Measurements from ENCODE around the gene TSC1. TPM values are rescaled to one million over a fixed set of nuclear protein-coding genes. Genes with fewer than 3 reads are reported as not detected.

TSC1 gene
- total and polyA plus RNA-seq, 8 donors: 44.4 to 60.3 (median 49.3) TPM

- H3K36me3 ChIP-seq: no peaks in the 10 kb centered on the region
- H3K4me1 ChIP-seq: no peaks in the 10 kb centered on the region
- no peak overlapping the region for H3K4me3 ChIP-seq
- H3K27ac ChIP-seq: no peak overlapping the region
- ATAC-seq (no peak), DNase-seq (peak in 1 of 4 donors; percentile 44)
- H3K27me3 ChIP-seq: peaks cover 0 to 6% of the 10 kb centered on the region in 2 donors
- TF ChIP-seq CTCF (IDR thresholded peaks at IDR 0.05): no peak
- intact Hi-C loops (cut with DNase I): no loop called here
- H3K9me3 ChIP-seq: no peaks in the 10 kb centered on the region
Measured at GRCh38 chr9:132863096-132863495, 81.3 kb downstream of the TSC1 start.

- intact Hi-C loops (cut with DNase I): no loop called here
- no peak overlapping the region for H3K27ac ChIP-seq
- no peaks in the 10 kb centered on the region for H3K4me1 ChIP-seq
- DNase-seq (peak in 1 of 4 donors; percentile 12), ATAC-seq (no peak)
- peaks cover 0 to 11% of the 10 kb centered on the region in 2 donors for H3K27me3 ChIP-seq
- no peak for TF ChIP-seq CTCF (IDR thresholded peaks at IDR 0.05)
- H3K4me3 ChIP-seq: no peak overlapping the region
- H3K36me3 ChIP-seq: no peaks in the 10 kb centered on the region
- no peaks in the 10 kb centered on the region for H3K9me3 ChIP-seq
Measured at GRCh38 chr9:132862533-132862932, 81.9 kb downstream of the TSC1 start.

GRCh38 chr9:132861666-132862065, 82.8 kb downstream of the TSC1 start:
- H3K27me3 ChIP-seq: peaks cover 0 to 11% of the 10 kb centered on the region in 2 donors
- ATAC-seq (no peak), DNase-seq (no peak)
- H3K9me3 ChIP-seq: no peaks in the 10 kb centered on the region
- H3K4me3 ChIP-seq: no peak overlapping the region
- no peak for TF ChIP-seq CTCF (IDR thresholded peaks at IDR 0.05)
- no peaks in the 10 kb centered on the region for H3K4me1 ChIP-seq
- H3K27ac ChIP-seq: no peak overlapping the region
- no peaks in the 10 kb centered on the region for H3K36me3 ChIP-seq
- intact Hi-C loops (cut with DNase I): no loop called here

GRCh38 chr9:132858751-132859150, 85.7 kb downstream of the TSC1 start:
- Histone ChIP-seq H3K4me3 (no peak overlapping the region), H3K4me1 (no peaks in the 10 kb centered on the region), H3K36me3 (no peaks in the 10 kb centered on the region), H3K27me3 (peaks cover 0 to 11% of the 10 kb centered on the region in 2 donors), H3K9me3 (no peaks in the 10 kb centered on the region), H3K27ac (no peak overlapping the region)
- ATAC-seq (no peak), DNase-seq (peak in 1 of 4 donors; percentile 13)
- TF ChIP-seq CTCF (IDR thresholded peaks at IDR 0.05): no peak
- intact Hi-C loops (cut with DNase I): no loop called here

GRCh38 chr9:132857616-132858342, 86.6 kb downstream of the TSC1 start:
- DNase-seq (peak in 3 of 4 donors; percentile 56 to 79 (median 61)), ATAC-seq (peak; percentile 44)
- peak overlapping the region in 1 of 2 donors; percentile 59 for H3K27ac ChIP-seq
- no peaks in the 10 kb centered on the region for H3K36me3 ChIP-seq
- no peaks in the 10 kb centered on the region for H3K4me1 ChIP-seq
- TF ChIP-seq CTCF (IDR thresholded peaks at IDR 0.05): no peak
- no peaks in the 10 kb centered on the region for H3K9me3 ChIP-seq
- intact Hi-C loops (cut with DNase I): no loop called here
- H3K4me3 ChIP-seq: no peak overlapping the region
- peaks cover 0 to 11% of the 10 kb centered on the region in 2 donors for H3K27me3 ChIP-seq
